Panc1 (cell line): Measurements from ENCODE around the gene PHKA1. TPM values are rescaled to one million over a fixed set of nuclear protein-coding genes. Genes with fewer than 3 reads are reported as not detected.
"Not testable (repeated sequence)": the region's sequence is repeated elsewhere in the genome, so short reads cannot be mapped to it uniquely, and the experiment has no call there.

Experiments
- ATAC-seq: fragments of 200-7000 bp; cut with Tn5 transposase; 2 replicates; pipeline ENCODE4 v1.9.1; 2020; ENCODE audit warnings: mild to moderate bottlenecking, moderate library complexity
- BruUV-seq: library from RNA; stranded (reverse); fragments of 400-500 nt; replicated peaks from 2 replicates; lab custom pipeline; 2021; lab: Mats Ljungman, UMichigan
- CTCF ChIA-PET: fragments of 300-600 bp; sonication (Branson Sonifier 250); formaldehyde crosslinking; loops from one replicate; lab custom pipeline; 2022; ENCODE audit warnings: antibody characterized with exemption; lab: Charles Lee
- POLR2A ChIA-PET: fragments of 300-600 bp; sonication (Branson Sonifier 250); formaldehyde crosslinking; loops from one replicate; lab custom pipeline; 2022; ENCODE audit warnings: antibody characterized with exemption; lab: Charles Lee
- DNase-seq: peaks from one replicate; pipeline ENCODE4 v3.0.0-alpha.2; 2010; ENCODE audit warnings: low read depth, low spot score
- H3K27ac ChIP-seq: 2 replicates; pipeline ENCODE4 v1.5.1; 2011; ENCODE audit warnings: mild to moderate bottlenecking, low read length, inconsistent platforms
- H3K27me3 ChIP-seq: fragments of 200-500 bp; sonication (Bioruptor generic); 2 replicates; pipeline ENCODE4 v1.6.0; 2014; ENCODE audit warnings: low read length, inconsistent platforms; ENCODE audit not compliant: control insufficient read depth, insufficient read depth
- H3K36me3 ChIP-seq: fragments of 200-500 bp; sonication (Bioruptor generic); 2 replicates; pipeline ENCODE4 v1.5.1; 2014; ENCODE audit warnings: inconsistent platforms, mild to moderate bottlenecking, low read length, moderate library complexity; ENCODE audit not compliant: control insufficient read depth, insufficient read depth
- H3K4me1 ChIP-seq: 2 replicates; pipeline ENCODE4 v1.5.1; 2011; ENCODE audit warnings: inconsistent platforms, mild to moderate bottlenecking, low read length, moderate library complexity; ENCODE audit not compliant: control insufficient read depth, insufficient read depth
- H3K4me3 ChIP-seq, 2 experiments: 2 replicates each; pipeline ENCODE4 v1.5.1; 2011 to 2012; ENCODE audit warnings: low read depth in 2 of 2, low read length in 2 of 2, mild to moderate bottlenecking in 2 of 2, inconsistent platforms in 1 of 2, moderate library complexity in 1 of 2
- H3K9me3 ChIP-seq: fragments of 200-500 bp; sonication (Bioruptor generic); 2 replicates; pipeline ENCODE4 v1.5.1; 2014; ENCODE audit warnings: low read depth, mild to moderate bottlenecking, inconsistent platforms, low read length, moderate library complexity; ENCODE audit not compliant: control insufficient read depth, insufficient read depth
- POLR2AphosphoS5 ChIP-seq: IDR thresholded peaks from 2 replicates; pipeline ENCODE4 v1.6.1; 2012; ENCODE audit warnings: mild to moderate bottlenecking, low read depth, low read length, moderate library complexity
- SIN3A ChIP-seq: IDR thresholded peaks from 2 replicates; pipeline ENCODE4 v1.6.1; 2012; ENCODE audit warnings: low read depth, mild to moderate bottlenecking, low read length, moderate library complexity, borderline replicate concordance; ENCODE audit not compliant: insufficient read depth
- TCF7L2 ChIP-seq: IDR thresholded peaks from 2 replicates; pipeline ENCODE4 v1.6.1; 2011; ENCODE audit warnings: mild to moderate bottlenecking, low read depth, low read length, inconsistent platforms
- in situ Hi-C: cut with HindIII; loops from 2 replicates; pipeline ENCODE4 v1.10.0; 2016; ENCODE audit warnings: low sequenced_read_pairs, low pct_unique_long_range_greater_than_20kb
- intact Hi-C: fragments of 100-400 bp; cut with micrococcal nuclease; formaldehyde crosslinking; loops from one replicate; pipeline ENCODE4 v1.10.0; 2022; ENCODE audit not compliant: unreplicated experiment
- total RNA-seq: library from RNA; stranded (reverse); gene quantifications from one replicate; pipeline ENCODE4 v1.2.1, GENCODE V29; 2021; ENCODE audit not compliant: unreplicated experiment
- TF ChIP-seq, protein P1 (sequence below), 2 experiments: IDR thresholded peaks; 2 replicates each; pipeline ENCODE4 v1.6.1; 2011 to 2012; ENCODE audit warnings: low read depth in 2 of 2, control low read depth in 1 of 2, low read length in 1 of 2, mild to moderate bottlenecking in 1 of 2, moderate library complexity in 1 of 2; ENCODE audit not compliant: insufficient read depth in 1 of 2
- TF ChIP-seq, protein P2 (sequence below): fragments of 450-650 bp; IDR thresholded peaks from 2 replicates; pipeline ENCODE4 v1.5.1; 2017; ENCODE audit warnings: mild to moderate bottlenecking

The PHKA1 gene
- total RNA-seq, 1 experiment from 2014 or later: 28.6 TPM

DNA sequence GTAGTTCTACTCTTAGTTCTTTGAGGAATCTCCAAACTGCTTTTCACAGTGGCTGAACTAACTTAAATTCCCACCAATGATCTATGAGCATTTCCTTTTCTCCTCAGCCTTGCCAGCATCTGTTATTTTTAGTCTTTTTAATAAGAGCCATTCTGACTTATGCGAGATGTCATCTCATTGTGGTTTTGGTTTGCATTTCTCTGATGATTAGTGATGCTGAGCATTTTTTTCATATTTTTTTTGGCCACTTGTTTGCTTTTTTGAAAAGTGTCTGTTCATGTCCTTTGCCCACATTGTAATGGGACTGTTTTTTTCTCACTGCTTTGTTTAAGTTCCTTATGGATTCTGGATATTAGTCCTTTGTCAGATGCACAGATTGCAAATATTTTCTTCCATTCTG lies 21.5 kb upstream of the PHKA1 start:
- ATAC-seq: no peak
- ChIA-PET CTCF (no interaction called here), POLR2A (no interaction called here)
- no TSS peak for BruUV-seq
- Histone ChIP-seq H3K27ac (no peak overlapping the region), H3K4me3 (no peak overlapping the region), H3K9me3 (no peaks in the 10 kb centered on the region), H3K36me3 (no peaks in the 10 kb centered on the region), H3K4me1 (no peaks in the 10 kb centered on the region), H3K27me3 (no peaks in the 10 kb centered on the region)
- in situ Hi-C loops: no loop called here
- DNase-seq: no peak
- no peak for TF ChIP-seq POLR2AphosphoS5
- TF ChIP-seq SIN3A: no peak
- TF ChIP-seq, protein P1, sequence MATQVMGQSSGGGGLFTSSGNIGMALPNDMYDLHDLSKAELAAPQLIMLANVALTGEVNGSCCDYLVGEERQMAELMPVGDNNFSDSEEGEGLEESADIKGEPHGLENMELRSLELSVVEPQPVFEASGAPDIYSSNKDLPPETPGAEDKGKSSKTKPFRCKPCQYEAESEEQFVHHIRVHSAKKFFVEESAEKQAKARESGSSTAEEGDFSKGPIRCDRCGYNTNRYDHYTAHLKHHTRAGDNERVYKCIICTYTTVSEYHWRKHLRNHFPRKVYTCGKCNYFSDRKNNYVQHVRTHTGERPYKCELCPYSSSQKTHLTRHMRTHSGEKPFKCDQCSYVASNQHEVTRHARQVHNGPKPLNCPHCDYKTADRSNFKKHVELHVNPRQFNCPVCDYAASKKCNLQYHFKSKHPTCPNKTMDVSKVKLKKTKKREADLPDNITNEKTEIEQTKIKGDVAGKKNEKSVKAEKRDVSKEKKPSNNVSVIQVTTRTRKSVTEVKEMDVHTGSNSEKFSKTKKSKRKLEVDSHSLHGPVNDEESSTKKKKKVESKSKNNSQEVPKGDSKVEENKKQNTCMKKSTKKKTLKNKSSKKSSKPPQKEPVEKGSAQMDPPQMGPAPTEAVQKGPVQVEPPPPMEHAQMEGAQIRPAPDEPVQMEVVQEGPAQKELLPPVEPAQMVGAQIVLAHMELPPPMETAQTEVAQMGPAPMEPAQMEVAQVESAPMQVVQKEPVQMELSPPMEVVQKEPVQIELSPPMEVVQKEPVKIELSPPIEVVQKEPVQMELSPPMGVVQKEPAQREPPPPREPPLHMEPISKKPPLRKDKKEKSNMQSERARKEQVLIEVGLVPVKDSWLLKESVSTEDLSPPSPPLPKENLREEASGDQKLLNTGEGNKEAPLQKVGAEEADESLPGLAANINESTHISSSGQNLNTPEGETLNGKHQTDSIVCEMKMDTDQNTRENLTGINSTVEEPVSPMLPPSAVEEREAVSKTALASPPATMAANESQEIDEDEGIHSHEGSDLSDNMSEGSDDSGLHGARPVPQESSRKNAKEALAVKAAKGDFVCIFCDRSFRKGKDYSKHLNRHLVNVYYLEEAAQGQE (IDR thresholded peaks at IDR 0.05; ENCODE audit: insufficient read depth in 1 of 2, low read depth in 2 of 2, low read length in 1 of 2): no peak
- no peak for TF ChIP-seq TCF7L2
- TF ChIP-seq, protein P2, sequence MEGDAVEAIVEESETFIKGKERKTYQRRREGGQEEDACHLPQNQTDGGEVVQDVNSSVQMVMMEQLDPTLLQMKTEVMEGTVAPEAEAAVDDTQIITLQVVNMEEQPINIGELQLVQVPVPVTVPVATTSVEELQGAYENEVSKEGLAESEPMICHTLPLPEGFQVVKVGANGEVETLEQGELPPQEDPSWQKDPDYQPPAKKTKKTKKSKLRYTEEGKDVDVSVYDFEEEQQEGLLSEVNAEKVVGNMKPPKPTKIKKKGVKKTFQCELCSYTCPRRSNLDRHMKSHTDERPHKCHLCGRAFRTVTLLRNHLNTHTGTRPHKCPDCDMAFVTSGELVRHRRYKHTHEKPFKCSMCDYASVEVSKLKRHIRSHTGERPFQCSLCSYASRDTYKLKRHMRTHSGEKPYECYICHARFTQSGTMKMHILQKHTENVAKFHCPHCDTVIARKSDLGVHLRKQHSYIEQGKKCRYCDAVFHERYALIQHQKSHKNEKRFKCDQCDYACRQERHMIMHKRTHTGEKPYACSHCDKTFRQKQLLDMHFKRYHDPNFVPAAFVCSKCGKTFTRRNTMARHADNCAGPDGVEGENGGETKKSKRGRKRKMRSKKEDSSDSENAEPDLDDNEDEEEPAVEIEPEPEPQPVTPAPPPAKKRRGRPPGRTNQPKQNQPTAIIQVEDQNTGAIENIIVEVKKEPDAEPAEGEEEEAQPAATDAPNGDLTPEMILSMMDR: no peak
- intact Hi-C loops: no loop called here

DNA sequence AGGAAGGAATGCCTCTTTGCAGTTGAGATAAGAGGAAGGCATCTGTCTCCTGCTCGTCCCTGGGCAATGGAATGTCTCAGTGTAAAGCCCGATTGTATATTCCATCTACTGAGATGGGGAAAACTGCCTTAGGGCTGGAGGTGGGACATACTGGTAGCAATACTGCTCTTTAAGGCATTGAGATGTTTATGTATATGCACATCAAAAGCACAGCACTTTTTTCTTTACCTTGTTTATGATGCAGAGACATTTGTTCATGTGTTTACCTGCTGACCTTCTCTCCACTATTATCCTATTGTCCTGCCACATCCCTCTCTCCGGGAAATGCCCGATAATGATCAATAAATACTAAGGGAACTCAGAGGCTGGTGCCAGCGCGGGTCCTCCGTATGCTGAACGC lies 19.5 kb upstream of the PHKA1 start:
- ATAC-seq, intact Hi-C loops, H3K9me3 ChIP-seq, POLR2A ChIA-PET, H3K36me3 ChIP-seq, H3K4me1 ChIP-seq, H3K4me3 ChIP-seq, H3K27ac ChIP-seq, DNase-seq, BruUV-seq, H3K27me3 ChIP-seq, CTCF ChIA-PET, in situ Hi-C loops: not testable (repeated sequence)

DNA sequence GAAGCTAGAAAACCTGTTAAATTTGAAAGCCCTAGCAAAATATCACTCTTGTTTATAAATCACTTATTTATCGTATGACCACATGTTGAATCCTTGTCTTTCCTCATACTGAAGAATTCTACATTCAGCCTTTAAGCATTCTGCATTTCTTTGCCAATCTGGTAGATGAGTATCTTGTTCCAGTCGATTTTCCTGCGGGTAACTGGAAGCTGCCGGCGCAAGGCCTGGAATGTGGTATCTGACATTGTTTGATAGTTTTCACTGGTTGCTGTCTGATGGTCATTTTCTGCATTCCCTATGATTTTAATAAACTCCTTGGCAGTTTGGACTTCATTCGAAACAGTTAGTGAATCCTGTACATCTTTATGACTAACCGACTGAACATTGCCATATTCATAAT lies 13.7 kb upstream of the PHKA1 start:
- H3K27me3 ChIP-seq: no peaks in the 10 kb centered on the region
- intact Hi-C loops: no loop called here
- BruUV-seq: no TSS peak
- ATAC-seq: no peak
- POLR2A ChIA-PET: no interaction called here
- no peaks in the 10 kb centered on the region for H3K4me1 ChIP-seq
- TF ChIP-seq SIN3A: no peak
- TF ChIP-seq TCF7L2: no peak
- TF ChIP-seq, protein P1 (IDR thresholded peaks at IDR 0.05; ENCODE audit: insufficient read depth in 1 of 2, low read depth in 2 of 2, low read length in 1 of 2): no peak
- TF ChIP-seq, protein P2: no peak
- TF ChIP-seq POLR2AphosphoS5: no peak
- H3K9me3 ChIP-seq: no peaks in the 10 kb centered on the region
- H3K27ac ChIP-seq: no peak overlapping the region
- CTCF ChIA-PET: no interaction called here
- in situ Hi-C loops: no loop called here
- H3K4me3 ChIP-seq: no peak overlapping the region
- DNase-seq: no peak
- no peaks in the 10 kb centered on the region for H3K36me3 ChIP-seq
